Measurements from ENCODE around the gene TIMM50.
"Not testable (repeated sequence)": the region's sequence is repeated elsewhere in the genome, so short reads cannot be mapped to it uniquely, and the experiment has no call there.

Gene TIMM50

DNA sequence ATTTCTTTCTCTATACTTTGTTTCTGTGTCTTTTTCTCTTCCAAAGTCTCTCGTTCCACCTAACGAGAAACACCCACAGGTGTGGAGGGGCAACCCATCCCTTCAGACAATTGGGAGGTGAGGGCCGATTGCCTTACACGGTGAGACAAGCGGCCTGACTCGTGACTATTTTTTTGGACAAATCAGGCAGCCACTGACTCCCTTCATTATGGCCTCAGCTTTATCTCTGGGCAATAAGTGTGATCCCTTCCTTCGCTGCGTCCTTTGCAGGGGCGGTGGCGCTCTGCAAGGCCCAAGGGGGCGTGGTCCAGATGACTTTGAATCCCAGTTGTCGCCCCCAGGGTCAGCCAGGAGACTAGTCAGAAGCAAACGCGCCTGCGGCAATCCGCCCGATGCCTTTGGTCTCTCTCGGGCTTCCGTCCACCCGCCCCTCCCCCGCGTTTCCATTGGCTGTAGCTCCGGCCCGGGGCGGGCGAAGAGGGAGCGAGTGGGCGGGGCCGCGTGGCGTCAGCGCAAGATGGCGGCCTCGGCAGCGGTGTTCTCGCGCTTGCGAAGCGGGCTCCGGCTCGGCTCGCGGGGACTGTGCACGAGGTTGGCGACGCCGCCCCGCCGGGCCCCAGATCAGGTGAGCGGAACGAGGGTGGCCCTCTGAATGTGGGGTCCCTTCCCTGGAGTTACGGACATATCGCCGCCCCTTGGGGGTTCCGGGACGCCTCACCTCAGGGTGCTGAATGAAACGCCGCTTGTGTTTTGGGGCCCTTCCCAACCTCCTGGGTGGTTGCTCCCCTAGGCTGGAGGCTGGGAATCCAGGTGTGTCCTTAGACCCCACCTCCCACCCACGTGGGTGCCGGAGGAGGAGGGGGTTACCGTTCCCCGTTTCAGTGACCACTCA lies at the start of gene TIMM50:
TSS of gene TIMM50 (plus strand) at position 502 of the 892 bp plus-strand sequence. CDS start at position 518, 16 bp downstream.
- DNase-seq (ENCODE audit: low spot score) (peak; percentile 95), FAIRE-seq (peak; percentile 93)

DNA sequence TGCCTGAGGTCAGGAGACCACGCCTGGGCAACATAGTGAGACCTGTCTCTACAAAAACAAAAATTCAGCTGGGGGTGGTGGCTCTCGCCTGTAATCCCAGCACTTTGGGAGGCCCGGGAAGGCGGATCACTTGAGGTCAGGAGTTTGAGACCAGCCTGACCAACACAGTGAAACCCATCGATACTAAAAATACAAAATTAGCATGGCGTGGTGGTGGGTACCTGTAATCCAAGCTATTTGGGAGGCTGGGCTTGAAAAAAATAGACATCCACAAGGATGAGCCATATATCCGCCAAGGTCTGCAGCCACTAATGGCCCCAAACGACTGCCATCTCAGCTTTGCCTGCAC lies 48.0 kb upstream of the TIMM50 start:
- DNase-seq (ENCODE audit: low spot score) (no peak), FAIRE-seq (no peak)

DNA sequence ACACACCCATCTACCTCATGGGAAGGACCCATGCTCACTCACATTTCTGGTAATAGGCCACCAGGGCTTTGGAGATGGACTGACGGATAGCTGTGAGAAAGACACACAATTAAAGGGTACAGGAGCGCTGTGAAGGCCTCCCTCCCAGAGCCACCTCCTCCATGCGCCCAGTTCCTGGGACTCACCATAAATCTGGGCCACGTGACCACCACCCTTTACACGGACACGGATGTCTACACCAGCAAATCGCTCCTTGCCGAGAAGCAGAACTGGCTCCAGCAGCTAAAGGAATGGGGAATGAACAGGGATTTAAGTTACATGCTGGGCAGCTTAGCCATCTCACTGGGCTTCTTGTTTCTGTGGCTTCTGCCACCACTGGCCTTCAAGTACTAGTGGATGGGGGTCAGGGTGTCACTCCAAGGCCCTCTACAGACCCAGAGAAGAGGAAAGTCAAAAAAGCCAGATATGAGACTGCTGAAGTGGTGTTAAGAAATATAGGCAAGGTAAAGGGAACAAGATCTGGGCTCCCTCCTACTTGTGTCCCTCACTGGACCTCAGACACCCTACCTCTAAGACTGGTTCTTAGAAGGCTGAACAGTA lies 47.1 kb upstream of the TIMM50 start:
- DNase-seq (ENCODE audit: low spot score), result no peak
- FAIRE-seq, result no peak

DNA sequence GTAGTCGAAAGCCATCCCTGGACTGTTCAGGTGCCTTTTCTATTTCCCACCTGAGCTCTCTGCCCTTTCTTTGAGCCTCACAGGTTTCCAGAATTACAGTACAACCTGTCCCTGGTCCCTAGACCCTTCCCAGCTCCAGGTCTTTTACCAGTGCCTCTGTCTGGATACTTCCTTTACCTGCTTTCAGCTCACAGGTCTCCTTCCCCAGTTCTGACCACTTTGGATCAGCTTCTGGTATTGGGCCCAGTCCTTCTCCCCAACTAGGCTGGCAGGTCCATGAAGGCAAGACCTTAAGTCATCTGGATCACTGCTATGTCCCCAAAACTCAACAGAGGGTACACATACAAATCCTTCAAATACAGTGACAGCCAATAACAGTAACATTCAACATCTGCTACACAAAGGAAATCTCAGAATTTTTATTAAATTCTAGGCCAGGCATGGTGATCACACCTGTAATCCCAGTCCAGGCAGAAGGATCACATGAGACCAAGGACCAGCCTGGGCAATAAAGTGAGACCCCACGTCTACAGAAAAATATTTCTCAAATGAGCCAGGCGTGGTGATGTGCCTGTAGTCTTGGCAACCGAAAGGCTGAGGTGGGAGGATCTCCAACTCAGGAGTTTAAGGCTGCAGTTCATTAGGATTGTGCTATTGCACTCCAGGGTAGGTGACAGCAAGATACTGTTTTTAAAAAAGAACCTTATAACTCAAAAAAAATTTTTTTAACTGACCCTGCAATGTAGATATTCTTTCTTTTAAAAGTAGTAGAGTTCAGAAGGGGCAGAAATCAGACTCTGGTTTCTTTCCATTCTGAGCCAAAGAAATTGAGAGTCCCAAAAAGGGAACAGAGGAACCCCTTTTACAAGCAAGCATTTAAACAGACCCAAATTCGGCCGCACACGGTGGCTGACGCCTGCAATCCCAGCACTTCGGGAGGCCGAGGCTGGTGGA lies 46.2 kb upstream of the TIMM50 start:
- FAIRE-seq (no peak), DNase-seq (ENCODE audit: low spot score) (no peak)

DNA sequence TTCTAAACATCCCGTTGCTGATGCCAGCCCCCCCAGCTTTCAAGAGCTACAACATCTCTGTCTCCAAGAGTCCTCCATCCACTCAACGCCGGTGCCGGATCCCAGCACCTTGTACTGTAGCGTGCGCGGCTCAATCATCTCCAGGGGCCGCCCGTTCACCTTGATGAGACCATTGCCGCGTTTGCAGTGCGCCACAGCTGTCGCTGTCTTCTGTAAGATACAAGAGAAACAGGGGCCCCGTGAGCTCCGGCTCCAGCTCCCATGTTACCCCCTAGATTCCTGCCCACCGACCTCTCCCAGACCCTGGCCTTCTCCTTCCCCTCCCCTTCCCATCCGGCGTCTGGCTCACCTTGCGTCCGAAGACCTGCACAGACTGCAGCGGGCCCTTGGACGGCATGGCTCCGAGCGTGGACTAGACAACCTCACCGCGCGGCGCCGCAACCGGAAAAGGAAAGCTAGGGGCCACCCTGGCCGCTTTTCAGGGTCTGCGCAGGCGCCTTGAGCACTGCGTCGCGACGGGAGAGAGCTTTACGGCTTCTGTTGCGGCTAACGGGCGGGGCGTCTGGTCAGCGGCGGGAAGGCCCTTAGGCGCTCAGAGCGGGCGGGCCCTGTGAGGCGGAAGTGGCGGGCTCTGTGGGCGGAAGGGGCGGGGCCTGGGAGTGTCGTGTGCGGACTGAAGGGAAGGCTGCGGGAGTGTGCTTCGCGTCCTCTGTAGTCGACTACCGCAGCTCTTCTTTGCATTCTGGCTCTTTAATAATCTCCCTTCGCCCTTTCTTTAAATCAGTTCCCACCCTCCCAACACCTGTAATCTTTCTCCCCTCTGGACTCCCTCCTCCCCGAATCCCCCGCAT lies 44.9 kb upstream of the TIMM50 start, which contains the start of gene RPS16:
TSS of gene RPS16 (minus strand) at position 451 of the 851 bp plus-strand sequence. CDS start at position 397, 54 bp downstream.
- DNase-seq (ENCODE audit: low spot score) (peak; percentile 96), FAIRE-seq (no peak)

DNA sequence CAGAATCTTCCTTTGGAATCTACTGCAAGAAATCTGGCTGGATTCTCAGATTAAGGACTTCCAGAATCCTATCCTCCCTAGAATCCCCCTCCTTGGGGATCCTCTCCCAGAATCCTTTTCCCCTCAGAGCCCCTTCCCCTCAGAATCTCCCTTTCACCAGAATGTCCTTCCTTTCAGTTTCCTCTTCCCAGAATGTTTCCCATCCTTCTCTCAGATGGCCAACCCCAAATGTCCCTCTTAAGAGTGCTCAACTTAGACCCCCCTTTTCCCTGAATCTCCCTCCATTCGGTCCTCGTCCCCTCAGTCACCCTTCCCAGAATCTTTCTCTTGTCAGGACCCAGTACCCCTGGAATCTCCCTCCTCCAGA lies 44.3 kb upstream of the TIMM50 start:
- DNase-seq (ENCODE audit: low spot score), result no peak
- FAIRE-seq, result no peak

DNA sequence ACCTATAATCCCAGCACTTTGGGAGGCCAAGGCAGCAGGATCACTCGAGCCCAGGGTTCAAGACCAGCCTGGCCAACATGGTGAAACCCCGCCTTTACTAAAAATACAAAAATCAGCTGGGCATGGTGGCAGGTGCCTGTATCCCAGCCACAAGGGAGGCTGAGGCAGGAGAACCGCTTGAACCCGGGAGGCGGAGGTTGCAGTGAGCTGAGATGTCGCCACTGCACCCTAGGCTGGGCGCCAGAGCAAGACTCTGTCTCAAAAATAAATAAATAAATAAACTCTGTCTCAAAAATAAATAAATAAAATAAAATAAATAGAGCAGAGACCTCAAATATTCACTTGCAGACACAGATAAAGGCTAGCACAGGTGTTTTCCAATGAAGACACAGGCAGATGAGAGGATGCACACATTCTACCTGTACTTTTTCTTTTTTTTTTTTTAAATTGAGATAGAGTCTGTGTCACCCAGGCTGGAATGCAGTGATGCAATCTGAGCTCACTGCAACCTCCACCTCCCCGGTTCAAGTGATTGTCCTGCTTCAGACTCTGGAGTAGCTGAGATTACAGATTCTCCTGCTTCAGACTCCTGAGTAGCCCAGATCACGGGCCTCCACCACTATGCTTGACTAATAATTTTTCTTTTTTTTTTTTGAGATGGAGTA lies 42.2 kb upstream of the TIMM50 start:
- DNase-seq (ENCODE audit: low spot score) (no peak), FAIRE-seq (no peak)

DNA sequence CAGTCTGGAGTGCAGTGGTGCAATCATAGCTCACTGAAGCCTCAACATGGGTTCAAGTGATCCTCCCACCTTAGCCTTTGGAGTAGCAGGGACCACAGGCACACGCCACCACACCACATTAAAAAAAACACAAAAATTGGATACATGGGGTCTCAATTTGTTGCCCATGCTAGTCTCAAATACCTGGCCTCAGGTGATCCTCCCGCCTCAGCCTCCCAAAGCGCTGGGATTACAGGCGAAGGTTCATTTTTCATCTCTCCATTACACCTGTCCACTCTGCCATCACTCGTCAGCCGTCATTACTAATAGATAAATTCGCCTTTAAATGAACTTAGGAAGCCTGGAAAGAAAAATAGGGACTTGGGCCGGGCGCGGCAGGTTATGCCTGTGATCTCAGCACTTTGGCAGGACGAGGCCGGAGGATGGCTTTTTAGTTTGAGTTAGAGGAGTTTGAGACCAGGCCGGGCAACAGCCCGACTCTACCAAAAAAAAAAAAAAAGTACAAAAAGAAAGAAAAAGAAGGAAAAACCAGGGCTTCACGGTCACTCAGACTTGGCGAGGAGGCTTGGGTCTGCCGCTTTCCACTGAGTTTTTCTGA lies 35.9 kb upstream of the TIMM50 start:
- DNase-seq (ENCODE audit: low spot score) (no peak), FAIRE-seq (no peak)

DNA sequence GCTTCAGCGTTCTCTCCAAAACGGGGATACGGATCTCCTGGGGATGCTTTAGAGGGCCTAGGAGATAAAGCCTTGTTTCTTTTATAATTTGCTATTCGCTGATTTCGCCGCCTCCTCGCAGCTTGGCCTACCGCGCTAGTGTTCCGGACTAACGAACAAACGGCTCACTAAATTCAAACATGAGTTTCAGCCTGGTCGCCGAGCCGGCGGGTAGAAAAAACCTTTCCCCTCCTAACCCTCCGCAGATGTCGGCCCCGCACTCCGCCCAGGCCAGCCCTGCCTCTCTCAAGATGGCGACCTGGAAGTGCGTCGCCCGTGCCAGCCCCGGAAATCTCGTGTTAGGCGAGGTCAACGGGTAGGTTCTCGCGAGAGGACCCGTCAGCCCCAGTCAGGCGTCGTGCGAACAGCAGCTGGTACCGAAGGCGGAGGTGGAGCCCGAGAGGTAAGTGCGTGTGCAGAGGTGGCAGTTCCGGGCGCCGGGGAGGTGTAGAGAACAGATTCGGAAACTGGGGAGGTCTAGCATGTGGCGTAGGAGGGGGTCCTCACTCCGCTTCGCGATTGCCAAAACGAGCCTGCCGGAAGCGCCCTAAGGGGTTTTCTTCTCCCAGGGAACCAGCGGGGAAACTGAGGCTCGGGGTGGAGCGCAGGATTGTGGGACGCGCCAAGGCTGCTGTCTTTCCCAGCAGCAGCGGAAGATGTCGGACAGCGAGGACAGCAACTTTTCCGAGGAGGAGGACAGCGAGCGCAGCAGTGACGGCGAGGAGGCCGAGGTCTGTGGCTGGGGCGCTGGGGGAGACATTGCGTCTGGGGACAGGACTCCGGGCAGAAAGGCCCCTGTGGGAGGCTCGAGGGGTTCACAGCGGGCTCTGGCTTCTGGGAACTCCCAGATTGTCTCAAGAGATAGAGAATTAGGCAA lies 35.2 kb upstream of the TIMM50 start, which contains the start of gene SUPT5H:
TSS of gene SUPT5H (plus strand) at position 387 of the 916 bp plus-strand sequence. CDS start at position 696, 309 bp downstream.
- FAIRE-seq, result peak; percentile 85
- peak; percentile 99 for DNase-seq (ENCODE audit: low spot score)

DNA sequence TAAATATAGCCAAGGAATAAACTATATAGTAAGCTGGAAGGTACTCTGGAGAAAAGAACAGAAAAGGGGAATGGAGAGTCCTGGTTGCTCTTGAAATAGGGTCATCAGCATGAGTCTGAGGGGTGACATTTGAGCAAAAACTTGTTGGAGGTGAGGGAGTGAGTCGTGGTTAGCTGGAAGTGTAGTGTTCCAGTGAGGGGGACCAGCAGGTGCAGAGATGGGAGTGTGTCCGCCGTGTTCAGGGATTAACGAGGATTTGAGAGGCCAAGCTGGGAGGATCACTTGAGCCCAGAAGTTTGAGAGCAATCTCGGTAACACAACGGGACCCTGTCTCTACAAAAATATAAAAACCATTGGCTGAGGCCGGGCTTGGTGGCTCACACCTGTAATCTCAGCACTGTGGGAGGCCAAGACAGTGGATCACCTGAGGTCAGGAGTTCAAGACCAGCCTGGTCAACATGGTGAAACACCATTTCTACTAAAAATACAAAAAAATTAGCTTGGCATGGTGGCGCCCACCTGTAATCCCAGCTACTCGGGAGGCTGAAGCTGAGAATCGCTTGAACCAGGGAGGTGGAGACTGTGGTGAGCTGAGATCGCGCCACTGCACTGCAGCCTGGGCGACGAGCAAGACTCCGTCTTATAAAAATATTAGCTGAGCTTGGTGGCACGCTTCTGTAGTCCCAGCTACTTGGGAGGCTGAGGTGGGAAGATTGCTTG lies 34.1 kb upstream of the TIMM50 start:
- DNase-seq (ENCODE audit: low spot score) (no peak), FAIRE-seq (no peak)

DNA sequence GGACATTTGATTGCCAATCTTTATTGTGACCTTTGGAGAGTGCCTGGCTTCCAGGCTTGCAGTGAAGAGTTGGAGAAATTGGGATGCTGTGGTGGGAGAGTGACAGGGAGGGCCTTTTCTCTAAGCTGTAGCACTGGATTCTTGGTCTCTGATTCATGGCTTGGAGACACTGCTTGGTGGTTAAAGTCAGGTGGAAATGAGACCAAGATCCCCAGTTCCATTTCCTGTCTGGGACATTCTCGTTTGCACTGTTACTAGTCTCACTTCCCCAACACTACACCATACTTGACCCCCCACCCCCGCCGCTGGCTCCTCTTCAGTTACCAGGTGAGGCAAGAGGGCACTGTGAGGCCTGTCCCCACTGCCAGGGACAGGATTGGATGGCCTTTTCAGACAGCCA lies 32.4 kb upstream of the TIMM50 start:
- DNase-seq (ENCODE audit: low spot score) (no peak), FAIRE-seq (no peak)

DNA sequence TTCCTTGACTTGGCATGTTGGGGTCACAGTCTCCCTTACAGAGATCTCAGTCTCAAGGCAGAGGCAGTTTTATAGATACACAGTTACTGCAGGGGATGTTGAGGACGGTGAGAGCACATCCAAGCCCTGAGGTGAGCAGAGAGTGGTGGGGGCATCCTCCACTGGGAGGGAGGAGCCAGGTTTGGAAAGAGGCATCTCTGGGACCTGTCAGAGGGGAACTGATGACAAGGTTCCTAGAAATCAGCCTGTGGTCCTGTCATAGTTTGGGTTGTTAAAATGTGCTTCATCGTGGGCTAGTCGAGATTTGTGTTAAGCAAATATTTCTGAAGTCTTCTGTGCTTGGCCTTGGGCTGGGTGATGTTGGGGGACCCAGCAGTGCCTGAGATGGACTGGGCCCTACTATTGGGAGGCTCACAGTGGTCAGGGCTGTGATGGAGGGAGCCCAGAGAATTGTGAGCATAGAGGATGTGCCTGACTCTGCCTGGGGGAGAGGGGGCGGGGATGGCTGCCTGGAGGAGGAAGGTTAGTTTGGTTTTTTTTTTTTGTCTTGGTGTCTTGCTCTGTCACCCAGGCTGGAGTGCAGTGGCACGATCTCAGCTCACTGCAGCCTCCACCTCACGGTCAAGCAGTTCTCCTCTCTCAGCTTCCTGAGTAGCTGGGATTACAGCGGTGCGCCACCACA lies 31.4 kb upstream of the TIMM50 start:
- no peak for FAIRE-seq
- DNase-seq (ENCODE audit: low spot score), result no peak

DNA sequence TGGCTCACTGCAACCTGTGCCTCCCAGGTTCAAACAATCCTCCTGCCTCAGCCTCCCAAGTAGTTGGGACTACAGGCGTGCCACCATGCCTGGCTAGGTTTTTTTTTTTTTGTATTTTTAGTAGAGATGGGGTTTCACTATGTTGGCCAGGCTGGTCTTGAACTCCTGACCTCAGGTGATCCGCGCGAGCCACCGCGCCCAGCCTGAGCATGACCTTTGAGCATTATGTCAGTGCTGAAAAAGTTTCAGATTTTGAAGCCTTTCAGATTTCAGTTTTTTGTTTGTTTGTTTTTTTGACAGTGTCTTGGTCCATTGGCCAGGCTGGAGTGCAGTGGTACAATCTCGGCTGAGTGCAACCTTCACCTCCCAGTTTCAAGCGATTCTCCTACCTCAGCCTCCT lies 29.4 kb upstream of the TIMM50 start:
- not testable (repeated sequence) for FAIRE-seq; DNase-seq (ENCODE audit: low spot score)

DNA sequence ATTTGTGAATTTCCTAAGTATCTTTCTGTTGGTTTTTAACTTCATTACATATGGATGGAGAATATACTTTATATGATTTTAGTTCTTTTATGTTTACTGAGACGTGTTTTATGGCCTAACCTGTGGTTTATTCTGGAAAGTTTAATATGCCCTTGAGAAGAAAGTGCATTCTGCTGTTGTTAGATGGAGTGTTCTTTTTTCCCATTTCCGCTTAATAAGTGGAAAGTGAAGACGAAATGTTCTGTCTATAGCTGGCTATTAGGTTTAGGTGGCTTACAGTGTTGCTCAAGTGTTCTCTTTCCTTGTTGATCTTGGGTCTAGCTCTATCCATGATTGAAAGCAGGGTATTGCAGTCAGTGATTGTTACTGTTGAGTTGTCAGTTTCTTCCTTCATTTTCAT lies 17.2 kb upstream of the TIMM50 start:
- DNase-seq (ENCODE audit: low spot score) (no peak), FAIRE-seq (no peak)

DNA sequence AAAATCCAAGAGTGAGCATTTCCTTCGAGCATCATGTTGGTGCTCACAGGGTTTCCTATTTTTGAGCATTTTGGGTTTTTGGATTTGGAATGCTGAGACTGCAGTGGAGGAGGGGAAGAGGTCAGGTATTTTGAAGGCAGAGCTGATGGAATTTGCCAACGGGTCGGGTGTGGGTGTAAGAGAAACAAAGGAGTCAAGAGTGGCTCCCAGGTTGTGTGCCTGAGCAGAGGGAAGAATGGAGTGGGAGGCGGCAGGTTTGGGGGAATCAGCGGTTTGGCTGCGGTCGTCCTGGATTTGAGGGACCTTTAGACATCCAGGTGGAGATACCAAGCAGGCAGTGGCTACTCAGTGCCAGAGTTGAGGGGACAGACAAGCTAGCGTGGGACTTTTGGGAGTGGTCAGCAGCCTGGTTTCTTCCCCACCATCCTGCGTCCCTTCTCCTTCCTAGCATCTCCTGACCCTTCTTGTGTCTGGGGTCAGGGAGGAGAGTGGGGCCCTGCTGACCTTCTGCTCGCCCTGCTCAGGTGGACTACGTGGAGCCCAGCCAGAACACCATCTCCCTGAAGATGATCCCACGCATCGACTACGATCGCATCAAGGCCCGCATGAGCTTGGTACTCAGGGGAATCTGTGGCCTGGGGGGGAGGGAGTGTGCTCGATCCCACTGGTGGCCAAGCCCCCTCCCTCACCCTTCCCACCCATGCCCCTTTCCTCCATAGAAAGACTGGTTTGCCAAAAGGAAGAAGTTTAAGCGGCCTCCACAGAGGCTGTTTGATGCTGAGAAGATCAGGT lies 14.5 kb upstream of the TIMM50 start:
- no peak for FAIRE-seq
- DNase-seq (ENCODE audit: low spot score), result no peak

DNA sequence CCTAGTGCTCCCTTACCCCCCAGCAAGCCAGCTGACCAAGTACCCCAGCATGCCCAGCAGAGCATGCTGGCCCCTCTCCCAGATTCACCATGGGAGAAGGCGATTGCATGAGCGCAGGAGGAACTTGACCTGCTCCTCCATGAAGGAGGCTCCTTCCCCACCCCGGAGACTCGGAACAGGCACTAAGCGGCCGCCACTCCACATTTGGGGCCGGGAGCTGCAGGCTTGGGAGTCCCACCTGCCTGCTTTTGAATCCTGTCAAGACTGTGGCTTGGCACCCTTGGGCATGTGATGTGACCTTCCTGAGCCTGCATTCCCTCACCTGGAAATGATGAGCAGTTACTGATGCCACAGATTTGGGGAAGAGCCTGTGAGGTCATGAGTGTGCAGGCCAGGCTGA lies 12.7 kb upstream of the TIMM50 start:
- no peak for FAIRE-seq
- DNase-seq (ENCODE audit: low spot score), result no peak

DNA sequence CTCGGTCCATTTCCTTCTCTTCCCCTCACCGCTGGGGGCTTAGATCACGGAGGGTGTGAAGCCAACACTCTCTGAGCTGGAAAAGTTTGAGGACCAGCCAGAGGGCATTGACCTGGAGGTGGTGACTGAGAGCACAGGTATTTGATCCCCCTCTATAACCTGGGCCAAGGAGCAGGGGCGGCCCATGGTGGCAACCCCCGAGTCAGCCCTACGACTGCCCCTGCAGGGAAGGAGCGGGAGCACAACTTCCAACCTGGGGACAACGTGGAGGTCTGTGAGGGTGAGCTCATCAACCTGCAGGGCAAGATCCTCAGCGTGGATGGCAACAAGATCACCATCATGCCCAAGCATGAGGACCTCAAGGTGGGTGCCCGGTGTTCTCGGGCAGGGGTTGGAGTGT lies 11.6 kb upstream of the TIMM50 start:
- DNase-seq (ENCODE audit: low spot score) (no peak), FAIRE-seq (no peak)
